Stimulated activated CD8-positive, alpha-beta memory T cell treated with anti-CD3 and anti-CD28 coated beads, Interleukin-7, amount 100 ng/mL, for 1 hour (primary cell): ENCODE data around the gene NCBP3.
"Not testable (repeated sequence)": the region's sequence is repeated elsewhere in the genome, so short reads cannot be mapped to it uniquely, and the experiment has no call there.

Experiments
- DNase-seq, 2 donors: peaks; one replicate each; pipeline ENCODE4 v3.0.0-alpha.2; 2020; ENCODE audit warnings: low read depth in 2 of 2

Gene NCBP3

DNA sequence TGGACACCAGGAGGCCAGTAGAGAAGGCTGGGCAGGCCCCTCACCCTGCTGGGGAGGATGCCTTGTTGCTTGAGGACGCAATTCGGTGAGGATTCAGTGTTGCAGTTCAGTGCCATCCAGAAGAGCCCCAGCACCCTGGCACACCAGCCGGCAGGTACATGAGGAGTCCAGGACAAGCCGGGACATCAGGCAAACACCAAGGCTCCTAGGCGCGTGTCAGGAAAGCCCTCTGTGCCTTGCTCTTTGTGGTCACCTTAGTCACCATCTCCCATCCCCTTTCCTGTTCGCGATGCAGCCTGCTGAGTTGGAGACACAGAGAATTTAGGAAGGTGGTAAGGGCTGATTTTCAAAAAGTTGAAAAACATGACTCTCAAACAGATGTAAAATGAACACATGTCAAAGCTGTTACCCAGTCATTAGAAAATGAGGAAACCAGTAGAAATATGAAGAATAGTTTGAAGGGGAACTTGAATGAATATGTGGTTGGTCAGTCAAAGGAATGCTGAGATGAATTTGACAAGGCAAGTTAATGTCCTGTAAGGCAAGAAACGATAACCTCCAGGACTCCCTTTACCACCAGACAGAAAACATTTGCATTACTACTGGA is 2.3 kb upstream of the NCBP3 start:
- no peak for DNase-seq

DNA sequence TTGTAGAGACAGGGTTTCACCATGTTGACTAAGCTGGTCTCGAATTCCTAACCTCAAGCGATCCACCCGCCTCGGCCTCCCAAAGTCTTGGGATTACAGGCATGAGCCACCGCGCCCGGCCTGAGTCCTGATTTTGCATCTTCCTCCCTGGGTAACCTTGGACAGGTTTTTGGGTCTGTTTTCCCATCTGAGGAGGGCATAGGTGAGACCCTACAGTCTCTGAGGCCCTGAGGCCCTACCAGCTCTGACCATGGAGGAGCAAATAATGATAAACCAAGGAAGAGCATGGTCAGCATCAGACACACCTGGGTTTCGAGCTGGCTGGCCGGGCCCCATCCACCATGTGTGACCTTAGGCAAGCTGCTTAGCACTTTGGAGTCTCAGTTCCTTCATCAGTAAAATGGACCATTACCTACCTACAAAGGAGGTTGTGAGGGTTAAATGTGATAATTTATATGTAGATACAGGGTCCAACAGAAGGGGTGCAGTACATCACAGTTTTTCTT is 1.2 kb upstream of the NCBP3 start:
- DNase-seq = no peak

- DNase-seq = no peak
These were observed 555 bp upstream of the NCBP3 start for GRCh38 chr17:3846437-3847164.

DNA sequence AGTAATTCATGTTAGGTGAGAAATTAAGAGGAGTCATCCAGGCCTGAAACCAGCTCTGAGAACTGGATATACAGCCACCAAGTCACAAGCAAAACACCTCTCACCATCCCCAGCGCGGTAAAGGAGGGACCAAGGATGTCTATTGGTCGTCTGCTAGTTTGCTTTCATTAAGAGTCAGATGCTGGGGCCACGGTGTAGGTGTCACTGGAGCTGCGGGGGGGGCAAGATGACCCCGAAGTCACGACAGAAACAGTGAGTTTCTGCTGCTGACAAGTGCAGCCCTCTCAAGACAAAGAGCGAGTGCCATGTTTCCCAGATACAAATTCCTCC is 790 bp downstream of the NCBP3 start:
- DNase-seq = no peak

GRCh38 chr17:3844556-3844955 is 1.5 kb downstream of the NCBP3 start:
- DNase-seq = not testable (repeated sequence)

GRCh38 chr17:3843935-3844516 is 2.0 kb downstream of the NCBP3 start:
- peak in 1 of 2 donors; percentile 25 for DNase-seq

DNA sequence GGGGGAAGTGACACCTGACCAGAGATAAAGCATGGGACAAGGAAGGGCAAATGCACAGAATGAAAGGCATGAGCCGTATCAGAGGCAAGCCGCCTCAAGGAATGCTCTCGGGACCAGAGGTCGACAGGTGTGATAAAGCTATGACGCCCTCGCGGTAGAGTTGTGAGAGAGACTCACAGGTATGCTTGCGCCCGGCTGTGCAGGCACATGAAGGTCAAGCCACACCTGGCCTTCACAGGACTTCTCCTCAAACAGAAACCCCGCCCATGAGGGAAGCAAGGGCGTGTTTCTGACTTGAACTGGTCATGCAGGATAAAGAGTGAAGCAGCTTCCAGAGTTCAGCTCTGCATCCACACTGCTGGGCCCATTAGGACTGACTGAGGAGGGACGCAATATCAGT is 7.8 kb downstream of the NCBP3 start:
- no peak for DNase-seq

- DNase-seq = no peak
These were observed 9.5 kb downstream of the NCBP3 start for GRCh38 chr17:3836551-3836950.

DNA sequence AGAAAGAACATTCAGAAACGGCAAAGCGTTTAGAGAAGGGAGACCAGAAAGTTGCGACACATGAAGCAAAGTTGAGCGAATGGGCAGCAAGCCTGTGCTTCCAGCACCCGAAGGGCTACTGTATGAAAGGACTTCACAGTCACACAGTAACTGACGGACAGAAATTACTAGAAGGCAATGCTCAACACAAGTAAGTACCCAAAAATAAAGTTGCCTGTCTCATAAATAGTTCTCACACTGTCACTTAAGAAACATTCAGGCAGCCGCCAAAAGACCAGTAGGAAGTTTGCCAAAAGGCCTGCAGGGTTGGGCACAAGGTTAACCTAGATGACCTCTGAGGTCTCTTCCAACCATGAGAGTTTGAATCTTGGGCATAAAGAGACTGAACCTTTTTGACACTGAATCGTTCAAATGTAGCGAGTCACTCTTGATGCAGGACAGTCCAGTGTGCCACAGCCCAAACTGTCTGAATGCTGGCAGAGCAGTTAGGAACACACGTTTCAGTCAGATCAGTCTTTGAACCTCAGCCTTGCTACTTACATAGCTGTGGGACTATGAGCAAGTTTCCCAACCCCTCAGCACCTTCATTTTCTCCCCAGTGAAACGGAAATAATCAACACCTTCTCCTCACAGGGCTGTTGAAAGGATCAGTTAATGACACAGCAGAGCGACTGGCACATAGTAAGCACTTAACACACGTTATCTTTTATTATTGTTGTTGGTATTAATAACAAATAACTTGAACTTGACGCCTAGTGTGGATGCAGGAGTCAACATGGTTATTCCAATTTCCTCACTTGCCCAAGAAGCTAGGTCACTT is 10.4 kb downstream of the NCBP3 start:
- no peak for DNase-seq

DNA sequence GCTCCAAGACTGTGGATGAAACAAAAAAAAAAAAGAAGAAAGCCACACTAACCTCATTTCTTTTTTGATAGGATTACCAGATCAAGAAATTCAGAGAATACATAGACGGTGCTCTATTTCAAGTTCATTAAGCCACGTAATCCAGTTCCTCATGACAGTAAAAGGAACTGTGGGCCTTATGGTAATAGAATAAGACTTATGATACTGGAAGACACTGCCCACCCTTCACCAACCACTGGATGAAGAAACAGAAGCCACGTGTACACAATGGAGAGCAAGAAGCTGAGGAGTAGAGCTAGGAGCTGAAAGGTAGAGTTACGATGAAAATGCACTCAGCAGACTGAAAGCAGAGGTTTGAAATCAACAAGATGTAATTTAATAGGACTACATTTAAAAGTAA is 11.2 kb downstream of the NCBP3 start:
- DNase-seq = no peak

DNA sequence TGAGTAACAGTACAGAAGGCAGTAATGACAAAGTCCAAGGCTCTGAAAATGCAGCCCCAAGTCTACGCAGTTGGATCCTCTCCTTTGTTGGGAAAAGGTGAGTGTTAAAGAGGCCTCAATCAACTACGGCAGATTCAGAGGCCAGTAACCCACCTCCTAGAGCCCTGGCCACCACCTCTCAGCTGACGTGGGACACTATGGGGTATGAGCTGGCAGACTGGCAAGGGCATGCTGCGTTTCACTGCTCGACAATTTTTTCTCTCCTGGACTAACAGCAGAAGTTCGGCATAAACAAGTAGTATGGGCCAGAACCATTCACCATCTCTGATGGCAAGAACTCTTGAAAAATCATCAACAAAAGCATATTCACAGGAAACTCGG is 17.2 kb downstream of the NCBP3 start:
- DNase-seq = no peak

GRCh38 chr17:3828151-3828851 is 17.7 kb downstream of the NCBP3 start:
- DNase-seq = no peak

- DNase-seq = peak; percentile 40 to 60
These were observed 18.8 kb downstream of the NCBP3 start for GRCh38 chr17:3827124-3827773.

GRCh38 chr17:3826191-3826590 is 19.9 kb downstream of the NCBP3 start:
- no peak for DNase-seq

DNA sequence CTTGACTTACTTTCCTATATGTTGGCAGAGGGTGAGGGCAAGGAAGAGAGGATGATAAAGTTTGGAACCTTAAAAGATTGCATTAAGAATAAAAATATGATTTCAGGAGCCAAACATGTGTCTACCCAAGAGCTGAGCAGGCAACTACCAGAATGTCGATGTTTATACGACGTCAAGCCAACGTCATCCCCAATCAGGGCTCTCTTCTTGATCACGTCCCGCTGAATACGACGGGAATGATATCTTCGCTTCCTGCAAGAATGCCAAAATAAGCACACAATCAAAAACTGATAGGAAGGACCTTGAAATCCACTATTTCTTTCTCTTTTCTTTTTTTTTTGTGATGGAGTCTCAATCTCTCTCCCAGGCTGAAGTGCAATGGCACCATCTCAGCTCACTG is 24.9 kb downstream of the NCBP3 start:
- no peak for DNase-seq

GRCh38 chr17:3818786-3819185 is 27.3 kb downstream of the NCBP3 start:
- no peak for DNase-seq

DNA sequence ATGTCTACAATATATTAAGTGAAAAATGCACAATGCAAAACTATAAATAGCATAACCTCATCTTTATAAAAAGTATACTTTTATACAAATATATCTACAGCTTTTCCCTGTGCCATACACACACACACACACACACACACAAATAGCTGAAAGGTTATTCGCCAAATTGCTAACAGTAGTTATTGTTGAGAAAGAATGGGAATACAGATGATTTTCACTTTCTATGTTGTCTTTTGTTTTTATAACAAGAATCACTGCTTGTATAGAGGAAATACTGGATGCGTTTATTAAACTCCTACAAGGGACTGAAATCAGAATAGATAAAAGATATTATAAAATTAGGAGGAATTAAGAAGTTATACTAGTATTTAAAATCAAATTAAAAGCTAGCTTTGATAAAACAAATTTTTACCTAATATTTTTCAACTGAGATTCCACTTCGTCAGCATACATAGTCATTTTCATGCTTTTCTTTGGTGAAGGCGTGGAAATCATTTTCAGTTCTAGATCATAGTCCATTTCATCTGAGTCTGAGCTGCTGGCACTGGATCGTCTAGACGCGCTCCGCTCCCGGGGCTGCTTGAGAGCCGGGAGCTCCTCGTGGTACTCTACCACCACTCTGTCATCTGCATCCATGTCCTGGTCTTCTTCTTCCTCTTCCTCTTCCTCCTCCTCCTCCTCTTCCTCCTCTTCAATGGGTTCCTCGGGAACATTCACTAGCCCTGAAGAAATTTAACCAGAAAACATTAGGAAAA is 28.0 kb downstream of the NCBP3 start:
- no peak for DNase-seq

- no peak for DNase-seq
These were observed 30.1 kb downstream of the NCBP3 start for GRCh38 chr17:3815925-3816324.

- DNase-seq = no peak
These were observed 30.9 kb downstream of the NCBP3 start for GRCh38 chr17:3815122-3815521.

DNA sequence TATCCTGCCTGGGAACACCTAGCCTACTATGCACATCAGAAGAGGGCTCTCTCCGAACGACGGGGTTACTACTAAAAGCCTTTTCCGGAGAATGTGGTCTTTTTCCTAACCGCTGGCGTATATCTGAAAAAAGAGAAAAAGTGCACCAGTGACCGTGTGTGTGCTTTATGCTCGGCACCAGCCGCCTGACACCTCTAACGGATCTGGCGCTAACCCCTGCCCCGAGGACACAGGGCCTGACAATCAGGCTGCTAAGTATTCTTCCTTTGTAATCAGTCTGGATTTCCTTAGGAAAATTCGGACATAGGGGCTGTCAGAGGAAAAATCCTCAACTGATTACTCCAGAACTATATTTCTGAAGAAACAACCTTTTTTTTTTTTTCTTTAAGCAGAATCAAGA is 31.7 kb downstream of the NCBP3 start:
- no peak for DNase-seq

GRCh38 chr17:3813171-3813570 is 32.9 kb downstream of the NCBP3 start:
- no peak for DNase-seq
